HL-60 (cell line): Measurements from ENCODE around the gene SEC22B.
"Not testable (repeated sequence)": the region's sequence is repeated elsewhere in the genome, so short reads cannot be mapped to it uniquely, and the experiment has no call there.

Source experiments
- DNase-seq, 2 experiments: peaks; one replicate each; pipeline ENCODE4 v3.0.0-alpha.2; 2010 to 2020; ENCODE audit warnings: low read depth in 1 of 2, low spot score in 1 of 2
- H3K27ac ChIP-seq: fragments of 250-450 bp; sonication (Bioruptor Pico); replicated peaks from 2 replicates; pipeline ENCODE4 v1.5.1; 2020; ENCODE audit warnings: mild to moderate bottlenecking, moderate library complexity
- H3K27me3 ChIP-seq: fragments of 250-450 bp; sonication (Bioruptor Pico); 2 replicates; pipeline ENCODE4 v1.5.1; 2021; ENCODE audit warnings: mild to moderate bottlenecking, moderate library complexity; ENCODE audit not compliant: insufficient read depth, poor library complexity, severe bottlenecking
- H3K4me3 ChIP-seq: replicated peaks from 2 replicates; pipeline ENCODE4 v1.5.1; 2011; ENCODE audit warnings: mild to moderate bottlenecking, control low read depth, low read length; ENCODE audit not compliant: insufficient read depth

SEC22B gene

DNA sequence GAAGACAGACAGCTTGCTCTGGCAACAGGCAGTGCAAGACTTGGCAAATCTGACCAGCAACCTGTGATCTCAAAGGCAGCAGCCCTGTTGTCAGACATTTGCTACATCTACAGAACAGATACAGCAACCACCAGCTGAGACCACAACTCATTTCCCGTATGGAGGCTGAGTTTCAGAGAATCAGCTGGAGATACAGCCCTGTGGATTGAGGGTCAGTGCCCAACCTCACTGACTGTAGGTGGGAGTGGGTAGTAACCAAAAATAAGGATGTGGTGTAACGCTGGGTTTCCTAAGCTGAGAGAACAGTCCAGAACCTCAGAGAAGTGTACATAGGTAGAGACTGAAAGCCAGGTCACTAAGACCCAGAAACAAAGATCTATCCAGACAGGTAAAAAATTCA, 71.0 kb downstream of the SEC22B start:
- not testable (repeated sequence) for H3K4me3 ChIP-seq, H3K27me3 ChIP-seq, H3K27ac ChIP-seq, DNase-seq

DNA sequence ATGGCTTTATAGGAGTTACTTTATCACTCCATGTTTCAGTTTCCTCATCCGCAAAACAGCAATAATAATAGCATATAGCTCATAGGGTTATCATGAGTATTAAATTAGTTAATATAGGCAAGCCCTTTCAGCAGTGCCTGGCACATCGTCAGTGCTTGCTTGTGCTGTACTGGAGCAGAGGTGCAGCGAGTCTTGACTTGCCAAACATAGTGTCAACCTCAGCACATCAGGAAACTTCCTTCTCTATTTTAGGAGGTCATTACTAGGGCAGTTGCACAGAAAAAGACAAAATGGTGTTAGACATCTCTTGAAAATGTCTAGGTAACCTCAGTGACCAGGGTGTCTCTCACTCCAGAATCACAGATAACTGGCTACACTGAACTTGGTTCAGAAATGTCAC, 72.6 kb downstream of the SEC22B start:
- not testable (repeated sequence) for H3K27me3 ChIP-seq, H3K27ac ChIP-seq, DNase-seq, H3K4me3 ChIP-seq

DNA sequence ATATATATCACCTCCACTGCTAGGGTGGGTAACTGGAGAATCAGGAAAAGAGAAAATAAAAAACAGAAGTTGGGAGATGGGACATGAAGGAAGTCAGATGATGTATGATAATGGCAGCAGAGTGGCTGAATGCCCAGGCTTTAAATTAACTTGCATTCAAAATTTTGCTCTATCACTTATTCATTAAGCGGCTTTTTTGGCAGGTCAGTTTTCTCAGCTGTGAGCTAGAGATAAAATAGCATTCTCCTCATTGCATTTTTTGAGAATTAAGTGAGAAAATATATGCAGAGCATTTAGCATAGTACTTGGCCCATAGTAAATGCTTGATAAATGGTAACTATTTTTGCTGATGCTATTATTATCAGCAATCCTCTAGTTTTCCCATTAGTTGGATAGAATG, 74.7 kb downstream of the SEC22B start:
- not testable (repeated sequence) for H3K4me3 ChIP-seq, H3K27me3 ChIP-seq, H3K27ac ChIP-seq, DNase-seq
